CD8-positive, alpha-beta memory T cell (primary cell): Measurements from ENCODE around the gene ATP7A. TPM values are rescaled to one million over a fixed set of nuclear protein-coding genes. Genes with fewer than 3 reads are reported as not detected.
"Not testable (repeated sequence)": the region's sequence is repeated elsewhere in the genome, so short reads cannot be mapped to it uniquely, and the experiment has no call there.

Experiments
- CTCF ChIA-PET: fragments of 350-600 bp; sonication (Branson Sonifier 250); formaldehyde crosslinking; loops from one replicate; lab custom pipeline; 2021; ENCODE audit warnings: antibody characterized with exemption; lab: Charles Lee
- POLR2A ChIA-PET: fragments of 350-600 bp; sonication (Branson Sonifier 250); formaldehyde crosslinking; loops from one replicate; lab custom pipeline; 2021; ENCODE audit warnings: antibody characterized with exemption; lab: Charles Lee
- DNase-seq, 5 donors: peaks; one replicate each; pipeline versions ENCODE4 v3.0.0 to v3.0.0-alpha.2; 2020 to 2022; ENCODE audit warnings: mixed read lengths in 1 of 5
- H3K27ac ChIP-seq: one replicate; pipeline ENCODE4 v1.7.0; 2013; ENCODE audit warnings: low read depth, mild to moderate bottlenecking, low read length, moderate library complexity
- H3K27me3 ChIP-seq: 2 replicates; pipeline ENCODE4 v1.7.0; 2013; ENCODE audit warnings: low read length, mild to moderate bottlenecking; ENCODE audit not compliant: insufficient read depth, poor library complexity, severe bottlenecking
- H3K36me3 ChIP-seq: 2 replicates; pipeline ENCODE4 v1.7.0; 2013; ENCODE audit warnings: mild to moderate bottlenecking, low read length, moderate library complexity; ENCODE audit not compliant: insufficient read depth
- H3K4me1 ChIP-seq: 2 replicates; pipeline ENCODE4 v1.7.0; 2013; ENCODE audit warnings: mild to moderate bottlenecking, low read length, moderate library complexity; ENCODE audit not compliant: insufficient read depth
- H3K4me3 ChIP-seq: 2 replicates; pipeline ENCODE4 v1.7.0; 2013; ENCODE audit warnings: mild to moderate bottlenecking, low read length
- H3K9me3 ChIP-seq: 2 replicates; pipeline ENCODE4 v1.7.0; 2013; ENCODE audit warnings: mild to moderate bottlenecking, low read length
- H3K27ac Mint-ChIP-seq, 8 donors: one replicate each; pipeline ENCODE4 v1.8.0; 2020 to 2021; ENCODE audit warnings: mixed read lengths in 8 of 8, mild to moderate bottlenecking in 6 of 8, inconsistent platforms in 3 of 8, moderate library complexity in 3 of 8
- H3K27me3 Mint-ChIP-seq, 2 donors: one replicate each; pipeline ENCODE4 v1.8.0; 2020 to 2021; ENCODE audit warnings: mixed read lengths in 2 of 2, mild to moderate bottlenecking in 1 of 2, moderate library complexity in 1 of 2
- H3K36me3 Mint-ChIP-seq, 3 donors: one replicate each; pipeline ENCODE4 v1.8.0; 2020 to 2021; ENCODE audit warnings: mixed read lengths in 3 of 3, inconsistent platforms in 1 of 3, mild to moderate bottlenecking in 1 of 3
- H3K4me1 Mint-ChIP-seq, 3 donors: one replicate each; pipeline ENCODE4 v1.8.0; 2020 to 2021; ENCODE audit warnings: mixed read lengths in 3 of 3, inconsistent platforms in 1 of 3, mild to moderate bottlenecking in 1 of 3
- H3K4me3 Mint-ChIP-seq, 7 donors: one replicate each; pipeline ENCODE4 v1.8.0; 2020 to 2021; ENCODE audit warnings: mixed read lengths in 7 of 7, mild to moderate bottlenecking in 6 of 7, moderate library complexity in 4 of 7, inconsistent platforms in 2 of 7
- H3K9me3 Mint-ChIP-seq, 5 donors: one replicate each; pipeline ENCODE4 v1.8.0; 2020 to 2022; ENCODE audit warnings: mixed read lengths in 5 of 5, mild to moderate bottlenecking in 3 of 5, moderate library complexity in 2 of 5, inconsistent platforms in 1 of 5
- polyA plus RNA-seq: library from polyadenylated mRNA; unstranded; fragments of 300-500 nt; fragmentation: Illumina TruSeq; gene quantifications from one replicate; pipeline ENCODE4 v1.2.3, GENCODE V29; 2021
- total RNA-seq, 2 experiments: library from RNA; stranded (reverse); gene quantifications; one replicate each; pipeline ENCODE4 v1.2.3, GENCODE V29; 2021

ATP7A gene
- total and polyA plus RNA-seq, 3 experiments from 2014 or later: 4.6 to 6.5 (median 5.8) TPM

DNA sequence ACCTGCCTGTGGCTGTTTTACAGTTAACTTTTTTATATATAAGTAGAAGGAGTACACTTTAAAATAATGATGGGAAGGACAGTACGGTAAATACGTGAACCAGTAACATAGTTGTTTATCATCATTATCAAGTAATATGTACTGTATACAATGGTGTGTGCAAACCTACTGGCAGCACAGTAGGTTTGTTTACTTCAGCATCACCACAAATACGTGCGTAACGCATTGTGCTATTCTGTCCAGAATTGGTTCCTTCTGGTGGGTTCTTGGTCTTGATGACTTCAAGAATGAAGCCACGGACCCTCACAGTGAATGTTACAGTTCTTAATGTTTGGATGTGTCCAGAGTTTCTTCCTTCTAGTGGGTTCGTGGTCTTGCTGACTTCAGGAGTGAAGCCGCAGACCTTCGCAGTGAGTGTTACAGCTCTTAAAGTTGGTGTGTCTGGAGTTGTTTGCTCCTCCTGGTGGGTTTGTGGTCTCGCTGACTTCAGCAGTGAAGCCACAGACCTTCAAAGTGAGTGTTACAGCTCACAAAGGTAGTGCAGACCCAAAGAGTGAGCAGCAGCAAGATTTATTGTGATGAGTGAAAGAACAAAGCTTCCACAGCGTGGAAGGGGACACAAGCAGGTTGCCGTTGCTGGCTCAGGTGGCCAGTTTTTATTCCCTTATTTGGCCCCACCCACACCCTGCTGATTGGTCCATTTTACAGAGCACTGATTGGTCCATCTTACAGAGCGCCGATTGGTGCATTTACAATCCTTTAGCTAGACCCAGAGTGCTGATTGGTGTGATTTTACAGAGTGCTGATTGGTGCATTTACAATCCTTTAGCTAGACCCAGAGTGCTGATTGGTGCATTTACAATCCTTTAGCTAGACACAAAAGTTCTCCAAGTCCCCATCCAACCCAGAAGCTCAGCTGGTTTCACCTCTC lies 162.9 kb downstream of the ATP7A start:
- peak overlapping the region; percentile 70 to 95 (median 88) for H3K27ac Mint-ChIP-seq
- H3K4me3 Mint-ChIP-seq: peak overlapping the region in 6 of 7 donors; percentile 28 to 75 (median 62)
- H3K36me3 ChIP-seq, H3K4me3 ChIP-seq, H3K27me3 ChIP-seq, H3K4me1 ChIP-seq, H3K36me3 Mint-ChIP-seq, H3K27ac ChIP-seq, H3K9me3 ChIP-seq, H3K27me3 Mint-ChIP-seq: not testable (repeated sequence)
- ChIA-PET POLR2A (interaction anchor here (0.5 to 1.4 kb wide), 3 partner anchors 31 to 163 kb away, joined by 3 to 4 read pairs (median 3); partner anchors contain the start of genes ATP7A and PGK1), CTCF (interaction anchor here (0.6 to 1.9 kb wide), 7 partner anchors 15 to 174 kb away, joined by 3 to 5 read pairs (median 3); partner anchors contain the start of genes ATP7A and COX7B)
- peak; percentile 2 to 79 (median 75) for DNase-seq
- peaks cover 7 to 19% (median 14%) of the 10 kb centered on the region in 5 donors for H3K9me3 Mint-ChIP-seq
- peaks cover 9 to 17% (median 16%) of the 10 kb centered on the region in 3 donors for H3K4me1 Mint-ChIP-seq

DNA sequence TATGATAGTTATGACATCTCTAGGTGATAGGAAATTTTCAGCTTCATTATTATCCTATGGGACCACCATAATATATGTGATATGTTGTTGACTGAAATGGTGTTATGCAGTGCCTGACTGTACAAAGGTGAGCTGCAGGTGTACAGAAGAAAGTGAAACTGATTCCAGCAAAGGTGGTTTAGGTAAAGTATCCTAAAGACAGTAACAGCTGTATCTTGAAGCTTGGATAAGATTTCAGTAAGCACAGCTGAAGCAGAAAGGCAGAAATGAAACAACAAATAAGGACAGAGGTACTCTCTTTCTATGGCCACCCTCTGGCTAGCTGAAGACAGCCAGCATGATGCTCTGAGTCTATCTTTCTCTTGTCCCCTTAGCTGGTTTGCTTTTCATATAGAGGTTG lies 163.6 kb downstream of the ATP7A start:
- peak overlapping the region in 1 of 7 donors; percentile 63 for H3K4me3 Mint-ChIP-seq
- Histone ChIP-seq H3K27ac (no peak overlapping the region), H3K9me3 (no peaks in the 10 kb centered on the region), H3K4me3 (no peak overlapping the region), H3K36me3 (no peaks in the 10 kb centered on the region), H3K4me1 (no peaks in the 10 kb centered on the region), H3K27me3 (no peaks in the 10 kb centered on the region)
- no peak for DNase-seq
- H3K9me3 Mint-ChIP-seq: peaks cover 7 to 19% (median 14%) of the 10 kb centered on the region in 5 donors
- POLR2A ChIA-PET: interaction anchor here (1.4 kb wide), 2 partner anchors 30 to 164 kb away, joined by 3 to 4 read pairs; partner anchors contain the start of genes ATP7A and PGK1
- H3K36me3 Mint-ChIP-seq: peaks cover 0 to 4% (median 2%) of the 10 kb centered on the region in 3 donors
- H3K27me3 Mint-ChIP-seq: no peaks in the 10 kb centered on the region
- peak overlapping the region in 7 of 8 donors; percentile 70 to 89 (median 88) for H3K27ac Mint-ChIP-seq
- H3K4me1 Mint-ChIP-seq: peaks cover 9 to 17% (median 16%) of the 10 kb centered on the region in 3 donors
- CTCF ChIA-PET: interaction anchor here (1.1 to 1.9 kb wide), 5 partner anchors 15 to 164 kb away, joined by 3 to 5 read pairs (median 4); partner anchors contain the start of gene ATP7A

GRCh38 chrX:78075787-78076389 lies 165.4 kb downstream of the ATP7A start:
- Histone ChIP-seq H3K4me1 (no peaks in the 10 kb centered on the region), H3K27ac (no peak overlapping the region), H3K4me3 (no peak overlapping the region), H3K36me3 (no peaks in the 10 kb centered on the region), H3K27me3 (no peaks in the 10 kb centered on the region), H3K9me3 (no peaks in the 10 kb centered on the region)
- ChIA-PET POLR2A (interaction anchor here (1.4 kb wide), 1 partner anchor 28 kb away, joined by 4 read pairs; the partner anchor contains the start of gene PGK1), CTCF (interaction anchor here (0.7 kb wide), 1 partner anchor 33 kb away, joined by 3 read pairs; no protein-coding TSS in a partner anchor)
- DNase-seq: no peak
- H3K27ac Mint-ChIP-seq: peak overlapping the region in 3 of 8 donors; percentile 5 to 22 (median 10)
- peaks cover 0 to 2% (median 0%) of the 10 kb centered on the region in 3 donors for H3K36me3 Mint-ChIP-seq
- H3K9me3 Mint-ChIP-seq: peaks cover 7 to 20% (median 14%) of the 10 kb centered on the region in 5 donors
- peaks cover 9 to 17% (median 16%) of the 10 kb centered on the region in 3 donors for H3K4me1 Mint-ChIP-seq
- no peak overlapping the region for H3K4me3 Mint-ChIP-seq
- no peaks in the 10 kb centered on the region for H3K27me3 Mint-ChIP-seq

GRCh38 chrX:78081413-78081812 lies 170.9 kb downstream of the ATP7A start:
- H3K27me3 Mint-ChIP-seq, H3K9me3 ChIP-seq, H3K36me3 Mint-ChIP-seq, H3K4me3 Mint-ChIP-seq, H3K27me3 ChIP-seq, H3K4me1 Mint-ChIP-seq, CTCF ChIA-PET, DNase-seq, H3K36me3 ChIP-seq, H3K4me3 ChIP-seq, POLR2A ChIA-PET, H3K27ac Mint-ChIP-seq, H3K4me1 ChIP-seq, H3K27ac ChIP-seq: not testable (repeated sequence)
- peaks cover 0 to 15% (median 6%) of the 10 kb centered on the region in 5 donors for H3K9me3 Mint-ChIP-seq

GRCh38 chrX:78092296-78092695 lies 181.8 kb downstream of the ATP7A start:
- peak in 1 of 5 donors; percentile 39 for DNase-seq
- peaks cover 0 to 8% of the 10 kb centered on the region in 2 donors for H3K27me3 Mint-ChIP-seq
- H3K9me3 Mint-ChIP-seq: peaks cover 0 to 2% (median 0%) of the 10 kb centered on the region in 5 donors
- H3K27ac ChIP-seq: no peak overlapping the region
- H3K27me3 ChIP-seq: no peaks in the 10 kb centered on the region
- H3K36me3 ChIP-seq: no peaks in the 10 kb centered on the region
- ChIA-PET CTCF (interaction anchor here (0.9 to 1.4 kb wide), 4 partner anchors 19 to 182 kb away, joined by 3 to 4 read pairs (median 4); partner anchors contain the start of gene ATP7A), POLR2A (no interaction called here)
- H3K4me1 Mint-ChIP-seq: peaks cover 0 to 4% (median 0%) of the 10 kb centered on the region in 3 donors
- no peaks in the 10 kb centered on the region for H3K36me3 Mint-ChIP-seq
- H3K4me3 ChIP-seq: no peak overlapping the region
- no peaks in the 10 kb centered on the region for H3K9me3 ChIP-seq
- no peaks in the 10 kb centered on the region for H3K4me1 ChIP-seq
- no peak overlapping the region for H3K4me3 Mint-ChIP-seq
- peak overlapping the region in 1 of 8 donors; percentile 35 for H3K27ac Mint-ChIP-seq

DNA sequence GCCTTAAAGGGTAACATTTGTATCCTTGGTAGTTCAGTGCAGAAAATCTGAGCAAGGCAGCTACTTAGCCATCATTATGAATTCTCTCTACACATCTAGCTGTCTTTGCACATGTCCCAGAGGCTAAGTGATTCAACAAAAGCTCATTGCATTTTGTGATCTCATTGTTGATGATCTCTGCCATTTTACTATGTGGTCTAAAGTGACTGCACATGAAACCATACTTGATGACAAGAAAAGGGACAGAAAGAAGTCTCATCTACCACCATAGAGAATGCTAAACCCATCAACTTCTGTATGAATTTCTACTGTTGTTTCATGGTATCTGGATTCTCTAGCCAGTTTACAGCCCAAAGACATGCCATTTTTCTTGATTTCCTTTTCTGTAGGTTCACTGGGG lies 187.6 kb downstream of the ATP7A start:
- Mint-ChIP-seq H3K36me3 (no peaks in the 10 kb centered on the region), H3K27me3 (peaks cover 0 to 7% of the 10 kb centered on the region in 2 donors), H3K4me1 (peaks cover 6 to 14% (median 10%) of the 10 kb centered on the region in 3 donors), H3K27ac (no peak overlapping the region), H3K4me3 (no peak overlapping the region), H3K9me3 (no peaks in the 10 kb centered on the region)
- Histone ChIP-seq H3K4me1 (peaks cover 2% of the 10 kb centered on the region), H3K27me3 (no peaks in the 10 kb centered on the region), H3K4me3 (no peak overlapping the region), H3K27ac (no peak overlapping the region), H3K36me3 (no peaks in the 10 kb centered on the region), H3K9me3 (no peaks in the 10 kb centered on the region)
- DNase-seq: no peak
- ChIA-PET CTCF (no interaction called here), POLR2A (no interaction called here)
